Activated naive CD4-positive, alpha-beta T cell treated with anti-CD3 and anti-CD28 coated beads, Interleukin-2, amount 50 U/mL, for 72 hours (primary cell): ENCODE measurements around the gene NCR2. TPM values are rescaled to one million over a fixed set of nuclear protein-coding genes. Genes with fewer than 3 reads are reported as not detected.

Experiments used
- ATAC-seq, 2 donors: fragments of 150-1000 bp; cut with Tn5 transposase; 2 replicates each; pipeline ENCODE4 v1.10.0; 2021; ENCODE audit warnings: mild to moderate bottlenecking in 2 of 2, moderate library complexity in 2 of 2
- DNase-seq, 2 donors: peaks; one replicate each; pipeline ENCODE4 v3.0.0; 2021 to 2022; ENCODE audit warnings: low spot score in 2 of 2
- H3K27ac Mint-ChIP-seq, 2 donors: one replicate each; pipeline ENCODE4 v1.8.0; 2022; ENCODE audit warnings: mild to moderate bottlenecking in 2 of 2, mixed read lengths in 2 of 2
- H3K36me3 Mint-ChIP-seq, 2 donors: one replicate each; pipeline ENCODE4 v1.8.0; 2022; ENCODE audit warnings: mixed read lengths in 2 of 2
- H3K9me3 Mint-ChIP-seq, 2 donors: one replicate each; pipeline ENCODE4 v1.8.0; 2022; ENCODE audit warnings: mixed read lengths in 2 of 2
- total RNA-seq, 2 donors: library from RNA; stranded (reverse); gene quantifications; one replicate each; pipeline ENCODE4 v1.2.3, GENCODE V29; 2022

Gene NCR2
- total RNA-seq, 2 donors from 2014 or later, result not detected

DNA sequence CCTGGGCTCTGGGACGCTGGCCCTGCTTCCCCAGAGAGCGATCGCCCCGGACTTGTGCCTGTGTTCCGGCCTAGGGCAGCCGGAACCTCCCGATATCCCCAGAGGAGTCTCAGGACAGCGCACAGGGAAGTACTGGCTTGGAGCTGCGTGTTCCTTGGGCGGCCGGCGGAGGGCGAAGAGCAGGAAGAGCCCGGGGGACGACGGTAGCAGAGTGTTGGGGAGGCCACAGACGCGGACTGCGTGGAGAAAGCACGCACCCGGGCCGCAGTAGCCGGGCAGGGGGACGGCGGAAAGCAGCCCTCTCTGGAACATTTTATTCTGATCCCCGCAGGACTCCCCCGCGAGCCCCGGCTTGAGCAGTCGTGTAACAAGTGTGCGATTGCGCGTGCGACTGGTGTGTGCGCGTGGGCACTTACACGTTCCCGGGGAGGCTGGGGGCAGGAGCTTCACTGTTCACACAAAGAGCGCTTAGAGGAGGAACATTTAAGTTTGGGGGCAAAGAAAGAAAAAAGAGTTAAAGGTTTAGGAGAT lies 36.1 kb downstream of the NCR2 start:
- Mint-ChIP-seq H3K27ac (no peak overlapping the region), H3K36me3 (peaks cover 0 to 9% of the 10 kb centered on the region in 2 donors), H3K9me3 (no peaks in the 10 kb centered on the region)
- ATAC-seq (peak in 1 of 2 donors; percentile 27), DNase-seq (peak in 1 of 2 donors; percentile 27)

DNA sequence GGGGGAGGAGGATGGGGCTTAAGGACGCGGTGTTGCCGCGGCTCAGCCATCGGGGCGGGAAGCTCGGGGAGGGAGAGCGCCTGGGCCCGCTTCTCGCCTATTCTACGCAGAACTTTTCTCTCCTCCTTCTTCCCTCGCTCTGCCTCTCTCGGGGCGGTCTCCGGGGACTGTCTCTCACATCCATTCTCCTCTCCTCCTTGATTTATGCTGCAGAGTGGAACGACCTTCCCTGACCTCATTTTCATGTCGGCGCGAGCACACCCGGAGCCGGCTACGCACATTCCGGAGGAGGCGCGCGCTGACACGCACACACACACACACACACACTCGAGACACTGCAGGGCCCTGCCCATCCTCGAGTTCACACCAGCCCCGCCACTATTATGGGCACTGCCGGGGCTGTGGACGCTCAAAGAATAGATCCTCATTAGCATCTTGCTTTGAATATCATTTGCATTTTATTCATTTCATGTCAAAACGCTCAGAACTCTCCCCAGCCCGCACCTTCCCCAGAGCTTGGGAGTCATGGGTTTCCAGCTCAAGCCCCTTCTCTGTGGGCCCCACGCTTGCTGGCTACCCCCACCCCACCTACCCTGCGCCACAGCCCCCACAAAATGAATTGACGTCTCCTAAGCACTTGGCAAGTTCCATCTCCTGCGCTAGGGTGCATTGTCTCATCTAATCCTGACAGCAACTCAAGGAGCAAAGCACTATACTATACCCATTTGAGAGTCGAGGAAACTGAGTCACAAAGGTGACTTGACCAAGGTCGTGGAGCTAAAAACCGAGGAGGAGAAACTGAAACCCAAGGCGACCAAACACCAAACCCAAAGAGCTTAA lies 36.8 kb downstream of the NCR2 start:
- Mint-ChIP-seq H3K9me3 (no peaks in the 10 kb centered on the region), H3K27ac (no peak overlapping the region), H3K36me3 (peaks cover 0 to 9% of the 10 kb centered on the region in 2 donors)
- ATAC-seq (peak; percentile 44 to 46), DNase-seq (peak in 1 of 2 donors; percentile 33)

DNA sequence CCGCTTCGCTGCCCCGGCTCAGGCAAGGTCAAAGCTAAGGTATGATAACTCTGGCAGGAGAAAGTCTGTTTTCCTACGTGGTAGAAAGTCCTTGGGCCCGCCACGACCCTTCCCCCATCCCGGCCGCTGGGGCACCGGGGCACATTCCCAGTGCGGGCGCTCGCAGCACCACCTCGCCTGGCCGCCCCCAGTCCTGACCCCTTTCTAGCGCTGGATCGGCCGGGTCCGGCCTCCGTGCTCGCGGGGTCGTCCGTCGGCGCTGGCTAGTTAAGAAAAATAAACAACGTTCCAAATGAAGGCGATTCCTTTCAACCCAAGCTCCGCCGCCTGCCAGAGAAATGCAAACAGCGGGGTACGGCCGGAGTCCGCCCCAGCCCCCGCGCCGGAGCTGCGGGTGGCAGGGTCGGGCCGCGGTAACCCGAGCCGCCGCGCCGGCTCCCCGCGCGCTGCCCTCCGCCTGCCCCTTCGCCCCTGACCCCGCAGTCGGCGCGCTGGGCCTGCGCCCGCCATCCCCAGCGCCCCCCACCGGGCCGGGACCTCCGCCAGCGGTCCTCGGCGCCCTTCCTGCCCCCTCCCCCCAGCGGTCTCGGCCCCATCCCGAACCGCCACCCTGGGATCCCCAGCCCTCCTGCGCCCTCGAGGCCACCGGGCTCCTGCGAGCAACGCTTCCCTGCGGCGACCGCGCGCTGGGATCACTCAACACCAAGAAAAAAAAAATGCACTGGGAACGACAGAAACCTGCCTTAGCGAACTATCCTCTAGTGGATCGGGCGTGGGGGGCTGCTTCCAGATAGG lies 37.6 kb downstream of the NCR2 start:
- Mint-ChIP-seq H3K27ac (no peak overlapping the region), H3K36me3 (peaks cover 0 to 9% of the 10 kb centered on the region in 2 donors), H3K9me3 (no peaks in the 10 kb centered on the region)
- ATAC-seq, result no peak
- no peak for DNase-seq

DNA sequence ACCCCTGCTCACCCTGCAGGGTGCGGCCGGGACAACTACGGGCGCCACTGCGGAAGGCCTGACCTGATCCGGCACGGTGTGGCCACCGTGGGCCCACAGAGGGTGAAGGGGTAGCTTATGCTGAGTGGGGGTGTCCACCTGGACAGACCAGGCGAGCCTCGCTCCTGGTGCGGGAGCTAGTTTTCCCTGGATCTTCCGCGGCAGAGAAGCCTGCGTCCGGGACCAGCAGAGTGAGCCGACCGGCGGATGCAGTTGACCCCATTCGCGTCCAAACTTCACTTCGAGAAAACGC lies 38.2 kb downstream of the NCR2 start:
- Mint-ChIP-seq H3K27ac (no peak overlapping the region), H3K36me3 (peaks cover 0 to 9% of the 10 kb centered on the region in 2 donors), H3K9me3 (no peaks in the 10 kb centered on the region)
- no peak for DNase-seq
- ATAC-seq, result no peak

DNA sequence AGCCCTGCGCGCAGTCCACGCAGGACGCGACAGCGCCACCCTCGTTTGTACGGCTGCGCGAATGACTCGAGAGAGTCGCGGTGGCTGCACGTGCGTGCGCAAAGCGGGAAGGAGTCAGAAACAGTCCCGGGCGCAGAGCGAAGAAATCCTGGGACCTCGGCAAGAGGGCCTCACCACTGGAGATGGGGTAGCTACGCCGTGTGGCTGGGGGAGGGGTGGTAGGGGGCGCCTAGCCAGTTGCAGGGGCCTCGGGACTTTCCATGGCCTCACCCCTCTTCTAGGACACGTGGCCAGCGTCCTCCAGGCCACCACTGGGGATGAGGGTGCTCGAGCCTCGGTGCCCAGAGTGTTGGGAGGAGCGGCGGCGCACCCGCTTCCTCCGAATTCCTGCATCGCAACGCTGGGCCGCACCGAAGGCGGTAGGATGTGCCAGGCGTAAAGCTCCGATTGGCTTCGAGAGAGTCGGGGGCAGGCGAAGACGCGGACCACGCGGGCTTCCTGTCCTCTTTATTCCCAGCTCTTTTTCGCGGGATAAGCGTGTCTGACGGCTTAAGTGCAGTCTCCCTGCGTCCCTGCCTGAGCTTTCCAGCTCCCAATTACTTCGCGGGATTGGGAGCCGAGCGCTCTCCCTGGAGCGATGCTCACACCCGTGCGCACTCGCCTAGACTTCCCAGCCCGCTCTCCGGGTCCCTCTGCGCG lies 38.7 kb downstream of the NCR2 start:
- ATAC-seq, result no peak
- H3K9me3 Mint-ChIP-seq, result no peaks in the 10 kb centered on the region
- peak in 1 of 2 donors; percentile 16 for DNase-seq
- H3K36me3 Mint-ChIP-seq, result peaks cover 0 to 9% of the 10 kb centered on the region in 2 donors
- H3K27ac Mint-ChIP-seq, result no peak overlapping the region

DNA sequence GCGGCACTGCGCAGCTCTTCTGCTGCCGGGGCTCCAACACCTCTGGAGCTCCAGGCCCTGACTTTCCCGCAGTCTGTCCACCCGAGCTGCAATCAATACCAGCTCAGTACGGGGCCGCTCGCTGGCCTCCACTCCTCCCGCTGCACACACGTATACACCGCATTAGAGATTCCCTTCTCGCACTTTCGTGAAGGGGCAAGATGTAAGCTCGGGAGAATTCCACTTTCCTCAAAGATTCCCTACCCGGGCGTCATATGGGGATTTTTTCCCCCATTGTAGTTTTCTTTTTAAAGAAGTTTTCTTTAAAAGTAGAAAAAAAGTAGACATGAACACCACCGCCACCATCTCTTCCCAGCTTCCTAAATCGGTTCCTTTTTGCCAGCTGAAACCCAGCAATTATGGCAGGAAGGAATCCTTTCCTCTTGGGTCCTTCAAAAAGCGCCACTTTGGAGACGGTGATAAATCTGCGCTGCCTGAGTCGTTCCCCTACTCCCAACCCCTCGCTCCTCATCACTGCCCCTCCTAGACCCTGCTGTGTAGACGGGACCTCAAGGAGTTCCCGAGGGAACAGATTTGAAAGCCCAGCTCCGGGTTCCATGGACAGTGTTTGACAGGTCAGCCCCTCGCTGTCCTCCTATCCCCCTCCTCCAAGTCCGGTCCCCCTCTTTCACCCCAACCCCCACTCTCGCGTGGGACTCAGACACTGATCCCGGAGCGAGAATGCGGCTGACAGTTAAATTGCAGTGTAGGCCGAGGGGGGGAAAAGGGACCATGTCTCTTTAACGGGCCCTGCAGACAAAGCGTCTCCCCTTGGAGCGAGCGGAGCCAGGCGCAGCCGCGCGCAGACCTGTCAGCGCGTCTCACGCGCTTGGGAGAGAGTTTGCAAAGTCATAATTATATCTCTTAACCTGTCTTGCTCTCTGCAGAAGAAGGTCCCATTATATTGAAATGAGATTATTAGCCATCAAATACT lies 39.5 kb downstream of the NCR2 start:
- Mint-ChIP-seq H3K9me3 (no peaks in the 10 kb centered on the region), H3K27ac (peak overlapping the region in 1 of 2 donors; percentile 70), H3K36me3 (peaks cover 0 to 9% of the 10 kb centered on the region in 2 donors)
- ATAC-seq (no peak), DNase-seq (peak in 1 of 2 donors; percentile 19)

DNA sequence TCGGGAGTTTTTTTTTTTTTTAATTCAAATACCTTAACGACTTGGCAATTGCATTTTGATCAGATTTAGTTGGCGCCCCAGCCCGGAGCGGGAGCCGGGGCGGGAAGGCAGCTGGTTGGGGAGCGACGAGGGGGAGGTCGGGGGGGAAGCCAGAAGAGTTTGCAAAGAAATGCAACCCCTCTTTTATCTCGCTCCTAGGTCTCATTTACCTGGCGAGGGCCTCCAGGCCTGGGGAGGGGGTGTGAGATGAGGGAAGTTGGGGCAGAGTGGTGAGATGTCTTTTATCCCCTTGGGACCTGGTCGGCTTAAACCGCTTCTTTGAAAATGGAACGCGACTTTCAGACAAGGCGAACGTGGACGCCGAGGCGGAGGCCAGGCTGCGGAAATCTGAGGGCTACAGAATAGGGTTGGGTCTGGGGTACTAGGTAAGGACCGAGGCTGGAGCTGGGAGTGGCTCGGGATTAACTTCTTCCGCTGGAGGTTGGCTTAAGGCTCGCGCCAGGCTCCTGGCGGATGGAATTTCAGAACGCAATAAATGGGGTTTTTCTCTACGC lies 40.3 kb downstream of the NCR2 start:
- Mint-ChIP-seq H3K27ac (no peak overlapping the region), H3K36me3 (peaks cover 0 to 9% of the 10 kb centered on the region in 2 donors), H3K9me3 (no peaks in the 10 kb centered on the region)
- no peak for DNase-seq
- ATAC-seq, result no peak

DNA sequence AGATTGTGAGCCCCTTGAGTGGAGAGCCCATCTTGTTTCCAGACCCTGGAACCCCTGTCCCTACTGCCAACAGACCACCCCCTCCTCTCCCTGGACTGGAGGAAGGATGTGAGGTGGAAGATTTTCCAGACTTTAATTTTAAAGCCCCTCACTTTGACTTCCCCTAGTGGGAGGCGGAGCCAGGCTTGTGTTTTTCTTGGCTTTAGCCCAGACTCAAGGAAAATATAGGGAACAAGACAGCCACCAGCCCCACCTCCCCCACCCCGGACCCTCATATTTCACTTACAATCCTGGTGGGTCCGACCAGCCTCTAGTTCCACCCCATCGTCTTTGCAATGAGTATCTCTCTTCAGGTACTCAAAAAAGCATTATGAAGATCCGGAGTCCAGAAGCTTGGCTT lies 40.8 kb downstream of the NCR2 start:
- peaks cover 0 to 9% of the 10 kb centered on the region in 2 donors for H3K36me3 Mint-ChIP-seq
- no peaks in the 10 kb centered on the region for H3K9me3 Mint-ChIP-seq
- DNase-seq, result no peak
- H3K27ac Mint-ChIP-seq, result no peak overlapping the region
- no peak for ATAC-seq

DNA sequence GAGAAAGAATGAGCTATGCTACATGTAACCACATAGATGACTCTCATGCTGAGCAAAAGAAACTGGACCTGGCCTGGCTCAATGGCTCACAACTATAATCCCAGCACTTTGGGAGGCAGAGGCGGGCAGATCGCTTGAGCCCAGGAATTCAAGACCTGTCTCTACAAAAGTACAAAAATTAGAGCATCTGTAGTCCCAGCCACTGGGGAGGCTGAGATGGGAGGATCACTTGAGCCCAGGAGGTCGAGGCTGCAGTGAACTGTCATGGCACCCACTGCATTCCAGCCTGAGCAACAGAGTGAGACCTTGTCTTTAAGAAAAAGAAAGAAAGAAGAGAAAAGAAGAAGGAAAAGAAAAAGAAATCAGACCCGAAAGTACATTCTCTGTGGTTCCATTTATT lies 41.7 kb downstream of the NCR2 start:
- DNase-seq (no peak), ATAC-seq (no peak)
- H3K9me3 Mint-ChIP-seq, result no peaks in the 10 kb centered on the region
- peaks cover 0 to 8% of the 10 kb centered on the region in 2 donors for H3K36me3 Mint-ChIP-seq
- H3K27ac Mint-ChIP-seq, result no peak overlapping the region

DNA sequence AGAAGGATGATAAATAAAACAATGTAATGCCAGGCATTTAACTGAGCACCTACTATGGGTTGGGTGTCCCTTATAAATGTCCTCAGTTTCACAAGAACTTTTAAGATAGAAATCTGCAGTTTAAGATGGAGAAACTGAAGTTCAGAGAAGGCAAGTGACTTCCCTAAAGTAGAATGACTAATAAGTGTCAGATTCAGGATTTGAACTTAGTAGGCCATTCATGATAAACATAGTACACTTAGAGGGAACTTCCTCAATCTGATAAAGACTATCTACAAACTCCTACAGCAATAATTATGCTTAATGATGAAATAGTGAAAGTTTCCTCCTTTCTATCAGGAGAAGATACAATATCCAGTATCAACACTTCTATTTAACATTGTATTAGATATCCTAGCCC lies 43.9 kb downstream of the NCR2 start:
- DNase-seq, result no peak
- H3K9me3 Mint-ChIP-seq, result no peaks in the 10 kb centered on the region
- peaks cover 0 to 4% of the 10 kb centered on the region in 2 donors for H3K36me3 Mint-ChIP-seq
- no peak for ATAC-seq
- H3K27ac Mint-ChIP-seq, result no peak overlapping the region

DNA sequence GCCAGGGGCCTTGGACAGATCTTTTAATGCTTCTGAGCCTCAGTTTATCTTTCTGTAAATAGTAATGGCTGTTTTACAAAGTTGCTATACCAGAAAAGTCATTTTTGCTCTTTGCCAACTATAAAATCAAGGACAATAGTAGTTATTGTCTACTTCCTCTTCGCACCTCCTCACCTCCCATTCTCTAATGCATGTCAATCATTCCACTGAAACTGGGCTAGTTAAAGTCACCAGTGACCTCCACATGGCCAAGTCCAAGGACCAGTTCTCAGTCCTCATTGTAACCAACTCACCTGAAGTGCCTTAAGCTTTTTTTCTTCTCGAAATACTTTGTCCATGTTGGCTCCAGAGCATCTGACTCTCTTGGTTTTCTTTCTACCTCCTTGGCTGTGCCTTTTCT lies 51.2 kb downstream of the NCR2 start:
- Mint-ChIP-seq H3K36me3 (no peaks in the 10 kb centered on the region), H3K27ac (no peak overlapping the region), H3K9me3 (no peaks in the 10 kb centered on the region)
- no peak for DNase-seq
- ATAC-seq, result no peak

DNA sequence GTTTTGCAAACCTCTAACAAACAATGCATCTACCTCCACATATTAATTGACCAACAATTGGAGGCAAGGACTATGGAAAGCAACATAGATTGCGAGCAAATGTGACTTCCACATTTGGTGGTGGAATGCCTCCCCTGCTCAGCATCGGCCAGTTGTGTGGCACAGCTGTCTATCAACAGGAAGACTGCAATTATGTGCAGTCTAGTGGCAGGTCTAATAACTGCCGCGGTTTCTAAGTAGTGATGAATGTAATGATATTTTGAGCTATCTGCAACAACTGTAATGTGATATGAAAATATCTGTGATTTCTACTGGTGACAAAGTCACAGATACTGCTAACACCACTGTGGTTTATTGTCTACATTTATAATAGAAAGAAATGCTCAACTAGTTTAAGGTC lies 56.8 kb downstream of the NCR2 start:
- peaks cover 18 to 20% of the 10 kb centered on the region in 2 donors for H3K9me3 Mint-ChIP-seq
- DNase-seq, result no peak
- H3K36me3 Mint-ChIP-seq, result peaks cover 19 to 20% of the 10 kb centered on the region in 2 donors
- no peak overlapping the region for H3K27ac Mint-ChIP-seq
- no peak for ATAC-seq

DNA sequence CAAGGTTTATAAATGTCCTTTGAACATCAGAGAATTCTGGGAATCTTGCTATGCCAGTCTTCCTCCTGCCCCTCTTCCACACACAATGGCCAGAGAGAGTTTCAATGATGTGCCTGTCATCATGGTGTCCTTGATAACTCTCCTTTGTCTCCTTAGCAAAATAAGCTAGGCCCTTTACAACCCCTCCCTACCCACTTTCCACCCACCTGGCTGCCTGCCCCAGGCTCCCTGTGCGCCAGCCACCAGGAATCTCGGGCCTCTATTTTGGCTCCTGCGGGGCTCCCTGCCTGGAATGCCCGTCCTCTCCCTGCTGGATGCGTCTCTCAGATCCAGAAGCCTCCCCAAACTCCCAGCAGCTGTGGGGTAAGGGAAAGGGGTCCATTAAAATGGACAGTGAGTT lies 60.9 kb downstream of the NCR2 start:
- DNase-seq (no peak), ATAC-seq (no peak)
- peaks cover 19 to 20% of the 10 kb centered on the region in 2 donors for H3K36me3 Mint-ChIP-seq
- H3K27ac Mint-ChIP-seq, result no peak overlapping the region
- H3K9me3 Mint-ChIP-seq, result peaks cover 18 to 20% of the 10 kb centered on the region in 2 donors

DNA sequence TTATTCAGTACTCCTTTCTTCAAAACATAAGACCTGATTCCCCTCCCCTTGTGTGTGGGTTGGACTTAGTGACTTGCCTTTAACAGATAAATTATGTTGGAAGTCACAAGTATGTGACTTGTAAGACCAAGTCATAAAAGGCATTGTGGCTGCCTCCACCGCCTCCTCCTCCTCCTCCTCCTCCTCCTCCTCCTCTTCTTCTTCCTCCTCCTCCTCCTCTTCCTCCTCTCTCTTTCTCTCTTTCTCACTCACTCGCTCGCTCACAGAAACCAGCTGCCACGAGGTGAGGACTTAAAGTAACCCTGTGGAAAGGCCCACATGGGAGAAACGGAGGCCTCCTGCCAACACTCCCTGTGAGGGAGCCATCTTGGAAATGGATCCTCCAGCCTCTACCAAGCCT lies 64.0 kb downstream of the NCR2 start:
- ATAC-seq, result no peak

More for the DNA sequence above, 64.0 kb downstream of the NCR2 start:
- Mint-ChIP-seq H3K27ac (no peak overlapping the region), H3K36me3 (peaks cover 10 to 11% of the 10 kb centered on the region in 2 donors), H3K9me3 (peaks cover 12% of the 10 kb centered on the region in 2 donors)
- no peak for DNase-seq
